Measurements from ENCODE around the gene SFMBT2. TPM values are rescaled to one million over a fixed set of nuclear protein-coding genes. Genes with fewer than 3 reads are reported as not detected.

Gene SFMBT2
- 12.0 TPM for total RNA-seq
- long read RNA-seq, partial matches to known transcripts, result 0 of 7 reads
- long read RNA-seq, other reads (novel, unspliced or antisense), result 7 of 7 reads

DNA sequence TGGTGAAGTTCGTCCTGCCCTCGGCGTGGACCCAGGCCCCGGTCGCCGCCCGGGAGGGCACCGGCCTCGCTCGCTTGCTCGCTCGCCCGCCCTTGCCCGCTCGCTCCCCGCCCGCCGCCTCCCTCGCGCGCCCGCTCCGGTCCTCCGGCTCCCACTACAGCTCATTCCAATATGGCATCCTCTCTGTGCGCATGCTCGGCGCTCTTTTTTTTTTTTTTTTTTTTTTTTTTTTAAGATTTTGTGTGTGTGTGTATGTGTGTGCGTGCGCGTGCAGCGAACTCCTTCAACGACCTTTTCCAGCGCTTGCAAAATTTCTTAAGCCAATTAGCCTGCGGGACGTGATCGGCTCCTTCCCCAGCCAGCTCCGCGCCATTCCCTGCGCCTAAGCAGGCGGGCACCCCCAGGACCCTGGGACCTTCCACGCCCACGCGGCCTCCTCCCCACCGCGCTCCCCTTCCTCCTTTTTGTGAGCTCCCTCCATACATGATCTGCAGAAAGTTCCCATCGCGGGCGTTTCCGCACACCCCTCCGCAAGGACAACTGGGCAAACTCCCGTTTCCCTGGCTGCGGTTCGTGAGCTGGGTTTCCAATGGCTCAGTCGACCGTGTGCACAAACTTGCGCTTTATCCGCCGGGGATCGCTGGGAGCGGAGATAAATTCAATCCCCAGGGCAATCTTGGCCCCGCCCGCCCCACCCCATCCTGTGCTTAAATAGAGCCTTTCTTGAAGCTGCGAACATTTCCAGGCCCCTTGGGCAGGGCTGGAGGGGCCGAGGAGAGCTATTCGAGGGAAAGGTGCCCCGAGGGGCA lies at the start of gene SFMBT2:
Gene SFMBT2 (minus strand): TSS at position 173 of the 809 bp plus-strand sequence. CDS start 29,136 bp downstream, outside the sequence.
- DNase-seq (ENCODE audit: low spot score), result no peak

DNA sequence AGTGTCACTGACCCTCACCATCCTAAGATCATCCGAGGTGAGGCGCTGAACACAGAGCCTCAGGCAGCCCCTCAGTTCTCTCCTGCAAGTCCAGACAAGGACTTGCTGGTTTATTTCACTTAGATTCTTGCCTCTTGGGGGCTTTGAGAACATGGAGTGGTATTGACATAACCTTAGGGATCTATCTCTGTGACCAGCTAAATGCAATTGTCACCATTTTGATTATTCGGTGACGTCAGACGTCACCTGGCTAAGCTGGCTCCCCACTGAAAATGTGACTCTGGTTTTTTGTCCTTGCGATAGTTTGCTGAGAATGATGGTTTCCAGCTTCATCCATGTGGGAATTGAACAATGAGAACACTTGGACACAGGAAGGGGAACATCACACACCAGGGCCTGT lies 49.2 kb upstream of the SFMBT2 start:
- no peak for DNase-seq (ENCODE audit: low spot score)

DNA sequence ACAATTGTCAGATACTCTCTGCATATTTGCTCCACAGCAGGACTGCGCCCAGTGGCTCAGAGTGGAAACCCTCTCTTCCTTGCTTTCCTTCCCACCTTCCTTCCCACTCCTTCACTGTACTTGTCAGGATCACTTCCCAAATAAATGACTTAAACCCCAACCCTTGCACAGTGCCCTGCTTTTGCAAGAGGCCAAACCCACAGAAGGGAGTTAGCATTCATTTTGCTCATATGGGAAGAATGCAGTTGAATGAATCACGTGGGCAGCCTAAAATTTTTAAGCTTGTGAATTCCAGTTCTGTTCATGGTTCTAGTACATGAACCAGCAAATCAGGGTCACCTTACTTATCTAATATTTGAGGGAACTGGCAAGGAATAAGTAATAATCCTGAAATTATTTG lies 47.7 kb upstream of the SFMBT2 start:
- no peak for DNase-seq (ENCODE audit: low spot score)

DNA sequence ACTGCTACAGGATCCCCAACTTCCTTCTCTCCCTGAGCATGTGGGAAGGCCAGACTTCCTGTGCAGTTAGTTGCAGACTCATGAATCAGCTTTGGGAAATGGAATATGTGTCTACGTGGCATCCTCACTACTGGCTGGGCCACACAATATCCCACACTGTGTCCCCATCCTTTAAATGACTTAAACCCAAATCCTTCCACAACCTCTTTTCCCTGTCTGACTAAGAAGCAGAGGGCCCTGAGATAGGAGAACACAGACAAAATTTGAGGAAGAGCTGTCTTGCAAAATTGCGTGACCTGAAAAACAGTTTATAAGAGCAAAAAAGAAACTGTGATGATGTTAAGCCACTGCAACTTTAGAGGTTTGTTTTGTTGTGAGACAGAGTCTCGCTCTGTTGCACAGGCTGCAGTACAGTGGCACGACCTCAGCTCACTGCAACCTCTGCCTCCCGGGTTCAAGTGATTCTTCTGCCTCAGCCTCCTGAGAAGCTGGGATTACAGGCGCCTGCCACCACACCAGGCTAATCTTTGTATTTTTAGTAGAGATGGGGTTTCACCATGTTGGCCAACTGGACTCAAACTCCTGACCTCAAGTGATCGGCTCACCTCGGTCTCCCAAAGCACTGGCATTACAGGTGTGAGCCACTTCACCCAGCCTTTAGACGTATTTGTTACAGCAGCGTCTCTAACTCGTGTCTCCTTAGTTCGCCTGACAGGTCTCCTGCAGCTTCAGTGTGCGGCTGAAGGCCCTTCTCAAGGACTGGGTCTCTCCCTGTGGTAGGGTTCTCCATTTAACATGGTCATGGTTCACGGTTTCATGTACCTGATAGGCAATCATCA lies 46.9 kb upstream of the SFMBT2 start:
- DNase-seq (ENCODE audit: low spot score), result no peak

DNA sequence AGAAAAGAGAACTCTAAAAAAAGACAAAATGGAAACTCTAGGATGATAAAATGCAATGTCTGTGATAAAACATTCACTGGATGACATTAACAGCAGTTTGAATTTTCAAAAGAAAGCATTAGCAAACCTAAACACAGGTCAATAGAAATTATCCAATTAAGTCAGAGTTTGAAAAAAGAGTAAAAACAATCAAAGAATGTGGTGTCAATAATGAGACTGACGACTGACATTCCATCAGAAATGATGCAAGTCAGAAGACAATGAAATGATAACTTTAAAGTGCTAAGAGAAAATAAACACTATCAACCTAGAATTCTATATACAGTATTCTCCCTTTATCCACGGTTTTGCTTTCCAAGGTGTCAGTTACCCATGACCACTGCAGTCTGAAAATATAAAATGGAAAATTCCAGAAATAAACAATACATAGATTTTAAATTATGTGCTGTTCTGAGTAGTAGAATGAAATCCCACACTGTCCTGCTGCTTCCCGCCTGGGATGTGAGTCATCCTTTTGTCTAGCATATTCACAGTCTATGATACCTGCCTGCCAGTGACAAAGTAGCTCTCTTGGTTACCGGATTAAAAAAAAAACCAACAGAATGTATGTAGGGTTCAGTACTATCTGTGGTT lies 38.3 kb upstream of the SFMBT2 start:
- DNase-seq (ENCODE audit: low spot score), result no peak

DNA sequence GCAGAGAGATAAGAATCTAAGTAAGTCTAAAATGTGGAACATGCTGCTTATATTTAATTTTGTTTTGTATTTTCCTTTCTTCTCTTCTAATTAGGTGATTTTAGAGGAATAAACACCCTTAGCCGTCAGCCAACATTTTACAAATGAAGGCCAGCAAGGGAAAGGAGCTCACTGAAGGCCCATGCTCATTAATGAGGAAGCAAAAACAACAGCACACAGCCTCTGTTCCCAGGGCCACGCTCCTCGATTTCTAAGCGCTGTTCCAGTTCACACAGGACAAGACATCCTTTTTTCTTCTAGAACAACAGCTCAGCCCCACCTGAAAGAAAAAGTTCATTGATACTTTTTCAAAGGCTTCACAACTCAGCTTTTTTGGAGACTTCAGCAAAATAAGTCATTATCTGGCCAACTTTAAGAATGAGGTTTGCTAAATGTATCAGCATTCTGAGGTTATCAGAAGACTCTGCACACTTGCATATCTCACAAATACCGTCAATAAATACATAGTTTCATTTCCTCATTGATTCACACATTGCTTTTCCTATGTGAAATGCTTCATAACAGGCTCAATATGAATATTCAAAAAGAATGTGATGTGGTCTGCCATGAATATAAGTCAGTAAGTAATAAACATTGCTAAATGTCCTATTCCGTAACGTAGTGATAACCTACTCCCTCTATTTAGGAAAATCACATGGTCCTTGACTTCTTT lies 34.8 kb upstream of the SFMBT2 start:
- DNase-seq (ENCODE audit: low spot score), result no peak

DNA sequence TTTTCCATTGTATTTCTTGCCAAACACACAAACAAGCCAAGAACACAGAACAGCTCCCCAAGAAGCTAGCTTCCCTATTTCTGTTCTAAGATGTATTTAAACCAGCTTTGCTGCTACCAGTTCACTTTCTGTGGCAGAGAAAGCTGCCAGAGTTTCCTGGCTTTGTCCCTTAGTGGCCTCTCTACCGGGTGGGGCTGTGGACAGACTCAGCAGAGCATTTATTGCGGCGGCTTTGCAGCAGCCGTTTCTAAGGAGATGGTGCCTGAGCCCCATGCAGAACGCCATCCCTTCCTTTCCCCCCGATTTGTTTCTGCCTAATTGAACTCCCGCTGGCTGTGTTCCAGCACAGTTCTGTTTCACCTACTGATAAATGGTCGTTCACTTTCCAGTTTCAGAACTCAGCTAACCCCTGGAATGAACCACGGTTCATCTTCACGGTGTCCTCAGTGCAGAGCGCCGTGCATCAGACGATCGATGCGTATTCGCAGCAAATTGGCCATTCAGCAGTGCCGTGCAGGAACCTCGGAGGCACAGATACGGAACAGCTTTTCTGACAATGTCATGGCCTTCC lies 33.8 kb upstream of the SFMBT2 start:
- DNase-seq (ENCODE audit: low spot score), result no peak

DNA sequence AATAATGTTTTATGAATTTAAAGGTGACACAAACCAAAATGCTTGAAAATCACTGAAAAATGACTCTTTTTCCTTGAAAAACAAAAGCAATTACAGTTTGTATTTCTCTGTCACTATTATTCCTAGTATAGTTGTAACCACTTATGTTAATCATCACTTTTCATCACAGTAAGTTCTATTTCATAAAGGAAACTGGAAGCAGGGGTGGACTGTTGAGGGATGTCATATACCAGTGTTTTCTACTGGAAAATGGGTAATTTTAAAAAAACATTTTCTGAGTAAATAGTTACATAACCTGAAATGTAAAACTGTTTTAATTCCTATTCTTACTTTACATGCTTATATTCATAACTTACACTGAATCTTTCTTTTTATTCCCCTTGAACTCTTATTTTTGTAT lies 32.2 kb upstream of the SFMBT2 start:
- DNase-seq (ENCODE audit: low spot score), result no peak

DNA sequence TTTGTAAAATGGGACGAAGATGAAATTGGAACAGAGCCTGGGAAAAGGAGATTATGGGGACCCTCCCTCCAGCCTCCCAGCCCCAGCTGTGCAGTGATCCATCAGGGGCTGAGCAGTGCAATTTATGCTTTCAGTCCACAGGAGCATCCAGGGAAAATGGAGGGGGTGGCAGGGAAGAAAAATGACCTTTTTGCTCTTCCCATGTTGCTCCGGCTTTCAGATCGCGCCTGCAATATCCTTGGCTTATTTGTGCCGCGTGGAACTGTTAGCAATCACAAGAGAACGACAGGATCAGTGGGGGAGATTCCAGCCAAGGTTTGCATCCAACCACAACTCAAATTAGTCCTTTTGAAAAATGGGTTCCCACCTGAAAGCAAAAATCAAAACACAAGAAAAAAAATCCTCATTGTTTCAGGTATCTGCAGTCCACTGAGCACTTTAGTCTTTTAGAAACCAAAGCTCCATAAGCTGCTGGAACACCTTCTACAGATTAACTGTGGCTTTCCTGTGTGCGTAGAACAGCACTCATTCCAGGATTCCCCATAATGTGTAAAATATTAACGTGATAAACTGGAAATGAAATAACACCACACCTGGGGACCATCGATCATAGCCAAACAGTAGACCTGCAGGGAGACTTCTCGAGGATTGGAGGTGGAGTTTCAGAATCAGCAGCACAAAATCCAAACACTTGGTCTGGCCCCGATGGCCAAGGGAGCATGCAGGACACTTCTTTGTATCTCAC lies 30.7 kb upstream of the SFMBT2 start:
- no peak for DNase-seq (ENCODE audit: low spot score)

DNA sequence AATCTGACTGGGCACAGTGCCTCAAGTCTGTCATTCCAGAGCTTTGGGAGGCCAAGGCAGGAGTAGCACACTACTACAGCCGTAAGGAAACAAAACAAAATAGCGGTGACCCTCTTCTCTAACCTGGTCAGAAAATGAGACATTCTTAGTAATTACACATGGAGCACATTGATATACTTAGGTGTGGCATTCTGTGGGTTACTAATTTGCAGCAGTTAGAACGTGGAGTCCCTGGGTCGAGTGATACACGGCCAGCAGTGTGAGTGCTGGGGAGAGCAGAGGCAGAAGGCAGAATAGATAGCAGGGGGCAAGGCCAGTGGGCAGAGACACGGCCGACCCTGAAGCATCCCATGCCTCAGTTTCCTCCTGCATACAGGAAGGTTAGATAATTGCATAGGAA lies 28.9 kb upstream of the SFMBT2 start:
- no peak for DNase-seq (ENCODE audit: low spot score)

DNA sequence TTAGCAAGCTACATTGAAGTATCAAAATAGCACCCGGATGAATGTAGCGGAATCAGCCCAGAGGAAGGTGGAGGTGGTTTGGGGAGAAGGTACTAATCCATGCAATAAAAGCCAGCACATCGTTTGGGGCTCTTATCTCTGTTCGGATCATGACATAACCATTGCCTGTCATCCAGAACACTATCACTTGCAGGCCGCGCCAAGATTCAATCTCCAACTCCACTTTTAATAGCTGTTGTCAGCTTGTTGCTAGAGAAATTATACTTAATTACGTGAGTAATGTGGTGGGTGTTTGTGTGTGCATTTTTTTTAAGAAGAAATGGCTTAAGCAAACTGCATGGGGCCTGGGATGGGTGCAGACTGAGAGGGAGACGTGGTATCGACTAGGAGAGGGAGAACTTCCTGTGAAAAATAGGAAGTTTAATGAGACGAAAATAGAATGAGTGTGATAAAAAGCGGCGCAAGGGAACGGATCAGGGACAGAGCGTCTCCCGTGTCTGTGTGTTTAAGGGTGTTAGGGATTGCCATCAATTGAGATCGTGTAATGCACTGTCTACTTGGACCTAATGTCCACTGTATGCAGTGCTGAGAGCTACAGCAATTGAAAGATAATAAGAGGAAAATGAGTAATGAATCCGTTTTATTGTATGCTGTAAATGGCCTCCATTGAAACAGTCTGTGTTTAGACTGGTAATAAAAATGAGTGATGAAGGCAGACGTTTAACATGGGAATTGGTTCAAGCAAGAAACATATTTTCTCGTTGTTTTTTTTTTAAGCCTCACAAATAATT lies 27.6 kb upstream of the SFMBT2 start:
- no peak for DNase-seq (ENCODE audit: low spot score)

DNA sequence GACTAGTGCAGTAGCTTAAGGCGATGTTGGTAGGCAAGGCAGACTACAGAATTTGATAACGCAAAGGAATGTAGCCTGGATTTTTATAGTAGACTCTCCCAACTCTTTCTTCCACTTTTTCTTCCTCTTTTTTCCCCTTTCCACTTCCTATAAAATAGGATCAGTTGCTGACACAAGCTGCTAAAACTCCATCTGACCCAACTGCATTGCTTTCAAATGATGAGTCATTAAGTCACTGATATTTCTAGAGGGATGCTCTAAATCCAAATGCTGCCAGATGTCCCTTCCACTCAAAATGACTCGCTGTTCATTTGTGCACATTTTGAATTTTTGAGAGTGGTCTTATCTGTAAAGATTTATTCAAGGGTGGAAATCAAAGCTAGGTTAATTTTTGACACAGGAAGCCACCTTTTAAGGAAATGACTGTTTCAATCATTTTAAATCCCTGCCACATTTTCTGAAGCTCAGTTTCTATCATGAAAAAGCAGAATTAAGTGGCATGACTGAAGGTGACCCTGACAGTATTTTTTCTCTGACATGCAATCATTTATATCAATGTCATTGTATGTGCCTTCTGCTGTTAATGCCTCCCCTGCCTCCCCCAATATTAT lies 25.8 kb upstream of the SFMBT2 start:
- no peak for DNase-seq (ENCODE audit: low spot score)

DNA sequence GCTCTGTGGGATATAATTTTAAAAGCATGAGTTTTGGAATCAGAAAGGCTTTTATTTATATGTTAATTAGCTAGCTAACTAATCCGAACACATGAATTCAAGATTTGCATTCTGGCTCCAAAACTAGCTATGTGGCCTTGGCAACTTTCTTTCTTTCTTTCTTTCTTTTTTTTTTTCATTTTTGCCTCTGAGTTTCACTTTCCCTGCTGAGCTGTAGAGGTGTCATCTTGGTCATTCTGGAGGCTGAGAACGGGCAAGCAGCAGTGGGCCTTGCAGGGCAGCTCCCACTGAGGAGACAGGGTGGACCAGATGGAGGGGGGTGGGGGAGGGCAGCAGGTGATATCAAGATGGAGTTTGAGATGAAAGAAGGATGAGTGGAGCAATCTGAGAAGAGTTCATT lies 24.8 kb upstream of the SFMBT2 start:
- DNase-seq (ENCODE audit: low spot score), result no peak

DNA sequence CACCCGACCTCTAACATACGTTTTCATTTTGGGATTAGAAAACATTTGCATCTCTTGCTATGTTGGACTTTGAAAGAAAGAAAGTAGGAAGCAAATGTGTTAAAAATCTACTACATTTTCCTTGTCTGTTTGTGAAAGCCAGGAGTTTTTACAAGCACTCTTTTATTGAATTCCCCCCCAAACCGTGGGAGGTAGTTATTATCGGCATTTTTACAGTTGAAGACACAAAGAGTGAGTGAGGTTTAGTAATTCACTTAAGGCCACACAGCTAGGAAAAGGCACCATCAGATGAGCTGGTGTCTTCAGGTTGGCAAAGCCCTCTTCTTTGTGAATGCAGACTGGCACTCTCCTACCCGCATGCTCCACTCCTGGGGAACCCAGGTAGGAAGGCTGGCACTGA lies 23.5 kb upstream of the SFMBT2 start:
- no peak for DNase-seq (ENCODE audit: low spot score)

DNA sequence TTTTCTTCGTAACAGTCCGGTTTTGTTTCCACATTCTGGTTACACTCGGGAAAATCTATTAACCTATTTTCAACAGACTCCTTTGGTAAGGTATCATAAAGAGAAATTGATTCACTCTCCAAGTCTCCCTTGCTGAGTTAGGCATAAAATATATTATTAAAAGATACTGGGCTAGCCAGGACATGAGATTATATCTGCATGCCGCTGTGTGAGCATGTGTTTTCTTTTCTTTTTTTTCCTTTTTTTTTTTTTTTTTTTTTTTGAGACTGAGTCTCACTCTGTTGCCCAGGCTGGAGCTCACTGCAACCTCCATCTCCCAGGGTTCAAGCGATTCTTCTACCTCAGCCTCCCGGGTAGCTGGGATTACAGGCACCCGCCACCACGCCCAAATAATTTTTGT lies 23.0 kb upstream of the SFMBT2 start:
- DNase-seq (ENCODE audit: low spot score), result no peak

DNA sequence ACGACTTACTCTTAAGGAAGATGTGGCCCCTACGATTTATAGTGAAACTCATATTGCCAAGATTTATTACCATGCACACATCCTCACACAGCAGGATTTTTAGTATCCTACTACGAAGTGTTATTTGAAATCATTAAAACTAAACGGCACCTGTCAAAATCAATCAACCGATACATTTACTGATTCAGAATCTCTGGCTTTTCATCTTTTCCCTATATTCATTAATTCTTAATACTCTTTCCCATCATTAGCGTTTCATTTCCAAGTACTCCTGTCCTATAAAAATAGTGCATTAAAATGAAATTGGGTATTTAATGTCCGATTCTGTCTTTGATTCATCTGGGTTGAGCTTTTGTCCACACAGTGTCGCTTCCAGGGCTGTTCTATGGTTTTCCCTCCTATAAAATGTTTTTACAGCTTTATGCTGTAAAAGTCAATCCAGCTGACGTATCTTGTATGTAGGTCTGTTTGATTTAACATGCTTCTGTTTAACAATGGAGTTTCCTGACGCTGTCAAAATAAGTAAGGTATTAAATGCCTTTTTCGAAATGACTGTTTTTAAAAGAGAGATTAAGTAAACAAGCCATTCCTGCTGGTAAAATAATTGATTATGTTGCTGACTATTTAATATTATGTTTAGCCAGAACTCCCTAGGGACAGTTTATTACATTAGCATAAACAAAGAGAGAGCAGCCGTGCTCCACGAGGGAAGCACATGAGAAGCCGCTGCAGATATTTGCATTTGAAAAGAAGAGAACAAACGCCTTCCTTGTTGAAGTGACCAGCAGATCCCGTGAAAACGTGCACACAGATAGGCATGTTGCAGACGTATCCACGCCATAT lies 22.3 kb upstream of the SFMBT2 start:
- no peak for DNase-seq (ENCODE audit: low spot score)

DNA sequence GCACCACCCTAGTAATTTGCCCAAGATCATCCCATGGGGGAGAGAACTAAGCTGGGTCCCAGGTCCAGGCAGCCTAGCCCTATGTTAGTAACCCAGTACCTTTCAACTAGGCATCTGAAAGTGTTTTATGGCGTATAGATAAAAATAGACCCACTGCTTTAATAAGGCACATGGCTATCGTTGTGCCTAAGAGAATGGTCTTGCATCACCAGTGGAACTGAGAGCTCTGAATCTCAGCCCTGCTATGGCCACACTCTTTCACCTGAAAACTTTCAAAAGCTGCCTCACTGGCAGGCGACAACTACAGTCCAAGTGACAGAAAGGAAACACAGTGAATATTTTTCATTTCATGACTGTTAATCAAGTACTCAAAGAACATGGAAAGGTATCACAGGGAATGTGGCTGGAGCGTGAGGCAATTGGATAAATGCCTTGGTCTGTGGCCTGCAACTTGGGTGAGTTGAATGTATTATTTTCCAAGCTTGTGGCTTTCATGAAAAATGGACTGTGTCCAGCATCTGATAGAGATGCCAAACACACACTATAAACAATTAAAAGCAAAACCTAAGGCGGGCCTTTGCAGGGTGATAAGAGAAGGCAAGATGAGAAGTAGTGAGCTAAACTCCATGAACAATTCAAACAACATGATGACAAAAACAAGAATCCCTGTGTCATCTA lies 18.0 kb upstream of the SFMBT2 start:
- no peak for DNase-seq (ENCODE audit: low spot score)
